Measurements from ENCODE around the gene ASZ1. TPM values are rescaled to one million over a fixed set of nuclear protein-coding genes. Genes with fewer than 3 reads are reported as not detected.
"Not testable (repeated sequence)": the region's sequence is repeated elsewhere in the genome, so short reads cannot be mapped to it uniquely, and the experiment has no call there.

Gene ASZ1, protein sequence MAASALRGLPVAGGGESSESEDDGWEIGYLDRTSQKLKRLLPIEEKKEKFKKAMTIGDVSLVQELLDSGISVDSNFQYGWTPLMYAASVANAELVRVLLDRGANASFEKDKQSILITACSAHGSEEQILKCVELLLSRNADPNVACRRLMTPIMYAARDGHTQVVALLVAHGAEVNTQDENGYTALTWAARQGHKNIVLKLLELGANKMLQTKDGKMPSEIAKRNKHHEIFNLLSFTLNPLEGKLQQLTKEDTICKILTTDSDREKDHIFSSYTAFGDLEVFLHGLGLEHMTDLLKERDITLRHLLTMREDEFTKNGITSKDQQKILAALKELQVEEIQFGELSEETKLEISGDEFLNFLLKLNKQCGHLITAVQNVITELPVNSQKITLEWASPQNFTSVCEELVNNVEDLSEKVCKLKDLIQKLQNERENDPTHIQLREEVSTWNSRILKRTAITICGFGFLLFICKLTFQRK
- total RNA-seq = not detected in 2 replicates

DNA sequence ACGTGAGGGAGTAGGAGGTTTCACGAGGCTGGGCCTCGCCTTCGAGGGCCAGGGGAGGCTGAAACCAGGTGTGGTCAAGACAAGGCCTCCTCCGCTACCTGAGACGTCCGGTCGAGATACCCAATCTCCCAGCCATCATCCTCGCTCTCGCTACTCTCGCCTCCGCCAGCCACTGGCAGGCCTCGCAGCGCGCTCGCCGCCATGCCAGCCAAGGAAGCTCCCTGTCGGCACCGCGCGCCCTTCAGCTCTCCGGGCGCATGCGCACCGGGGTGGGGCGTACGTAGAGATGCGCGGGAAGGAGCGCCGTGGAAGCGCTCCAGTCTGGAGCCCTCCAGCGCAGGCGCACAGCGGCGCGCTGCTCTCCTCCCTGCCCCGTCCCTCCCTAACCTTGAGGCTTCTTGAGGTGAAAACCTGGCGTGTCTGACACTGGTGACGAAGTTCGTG is at the start of gene ASZ1:
ASZ1 (minus strand) TSS at position 236 of the 444 bp plus-strand sequence; CDS start at position 203, 33 bp downstream.
- intact Hi-C loops (cut with micrococcal nuclease) = no loop called here

DNA sequence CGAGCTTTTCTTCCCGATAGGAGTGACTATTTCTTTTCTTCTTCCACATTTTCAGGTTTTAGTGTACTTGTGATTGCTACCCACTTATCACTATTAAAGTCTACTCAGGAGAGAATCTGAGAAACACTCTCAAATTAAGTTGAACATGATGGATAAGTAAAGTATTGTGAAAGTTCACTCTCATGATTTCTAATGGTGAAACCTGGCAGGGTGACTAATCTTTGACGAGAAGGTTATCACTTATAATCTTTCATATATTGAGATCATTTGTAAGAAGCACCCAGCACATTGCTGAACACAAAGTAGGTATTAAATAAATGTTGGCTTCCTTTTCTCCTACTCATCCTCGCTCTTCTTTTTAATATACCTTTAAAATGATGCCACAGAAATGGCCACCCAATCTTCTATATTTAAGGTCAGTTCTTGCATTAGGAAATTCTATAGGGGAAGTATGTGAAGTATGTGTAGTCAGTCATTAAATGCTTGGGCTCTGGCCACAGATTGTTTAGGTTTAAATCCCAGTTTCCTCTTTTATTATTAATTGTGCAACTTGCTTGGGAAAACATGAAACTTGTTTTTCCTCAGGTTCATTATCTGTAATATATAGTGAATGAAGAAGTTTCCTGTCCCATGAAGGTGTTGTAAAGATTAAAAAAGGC is 49.4 kb upstream of the ASZ1 start:
- intact Hi-C loops (cut with micrococcal nuclease) = no loop called here

DNA sequence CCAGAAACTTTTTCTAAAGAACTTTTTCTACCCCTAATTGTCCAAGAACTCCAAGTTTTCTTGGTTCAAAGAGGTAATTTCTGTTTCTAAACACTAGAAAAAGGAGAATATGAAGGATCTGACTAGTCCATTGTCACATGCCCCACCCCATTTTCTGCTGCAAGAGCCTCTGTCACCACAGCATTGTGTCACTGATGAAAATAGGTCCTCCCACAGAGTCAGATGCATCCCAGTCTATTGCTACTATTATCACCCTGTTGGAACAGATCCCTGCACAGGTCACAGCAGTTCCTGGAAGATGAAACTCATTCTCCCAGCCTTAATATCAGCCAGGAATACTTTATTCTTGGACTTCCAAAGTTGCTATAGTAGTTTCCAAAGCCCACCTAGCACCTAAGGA is 45.0 kb upstream of the ASZ1 start:
- intact Hi-C loops (cut with micrococcal nuclease) = no loop called here

DNA sequence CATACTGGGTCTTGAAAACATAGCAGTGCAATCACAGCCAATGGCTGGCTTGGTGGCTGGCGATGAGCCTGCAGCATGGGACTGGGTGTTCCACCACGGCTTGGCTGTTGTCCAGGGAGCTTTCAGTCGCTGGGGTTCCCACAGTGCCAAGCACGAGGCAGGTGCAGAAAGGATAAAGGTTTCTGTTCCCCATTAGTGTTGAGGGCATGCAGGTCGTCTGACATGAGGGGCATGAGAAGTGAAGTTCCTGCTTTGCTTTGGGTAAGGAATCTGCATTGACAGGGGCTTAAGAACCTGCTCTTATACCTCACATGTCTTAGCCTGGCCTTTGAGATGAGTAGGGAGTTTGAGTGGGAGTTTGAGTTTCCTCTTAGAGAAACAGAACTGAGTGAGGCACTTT is 43.5 kb upstream of the ASZ1 start:
- intact Hi-C loops (cut with micrococcal nuclease) = no loop called here

DNA sequence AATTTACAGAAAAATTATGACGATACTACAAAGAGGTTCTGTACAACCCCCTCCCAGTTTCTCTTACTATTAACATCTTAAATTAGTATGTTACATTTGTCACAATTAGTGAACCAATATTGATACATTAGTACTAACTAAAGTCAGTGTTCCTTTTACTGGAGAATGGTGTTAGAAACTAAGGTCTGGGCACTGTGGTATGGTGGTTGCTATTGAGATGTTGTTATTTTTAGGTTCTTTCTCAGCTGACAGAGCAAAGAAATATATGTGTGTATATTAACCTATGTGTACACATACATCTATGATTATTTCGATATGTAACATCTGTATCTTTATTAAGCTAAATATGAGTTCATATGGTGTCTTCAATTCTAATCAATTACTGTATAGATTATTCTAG is 40.9 kb upstream of the ASZ1 start:
- intact Hi-C loops (cut with micrococcal nuclease) = no loop called here

DNA sequence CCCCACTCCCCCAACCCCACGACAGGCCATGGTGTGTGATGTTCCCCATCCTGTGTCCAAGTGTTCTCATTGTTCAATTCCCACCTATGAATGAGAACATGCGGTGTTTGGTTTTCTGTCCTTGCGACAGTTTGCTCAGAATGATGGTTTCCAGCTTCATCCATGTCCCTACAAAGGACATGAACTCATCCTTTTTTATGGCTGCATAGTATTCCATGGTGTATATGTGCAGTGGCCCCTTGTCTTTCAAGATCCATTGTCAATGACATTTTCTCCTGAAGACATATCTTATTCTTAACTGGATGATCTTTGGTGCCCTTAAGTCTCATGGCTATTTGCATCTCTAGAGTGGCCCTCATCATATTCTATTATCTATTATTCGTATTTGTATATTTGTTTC is 33.5 kb upstream of the ASZ1 start:
- intact Hi-C loops (cut with micrococcal nuclease) = not testable (repeated sequence)

DNA sequence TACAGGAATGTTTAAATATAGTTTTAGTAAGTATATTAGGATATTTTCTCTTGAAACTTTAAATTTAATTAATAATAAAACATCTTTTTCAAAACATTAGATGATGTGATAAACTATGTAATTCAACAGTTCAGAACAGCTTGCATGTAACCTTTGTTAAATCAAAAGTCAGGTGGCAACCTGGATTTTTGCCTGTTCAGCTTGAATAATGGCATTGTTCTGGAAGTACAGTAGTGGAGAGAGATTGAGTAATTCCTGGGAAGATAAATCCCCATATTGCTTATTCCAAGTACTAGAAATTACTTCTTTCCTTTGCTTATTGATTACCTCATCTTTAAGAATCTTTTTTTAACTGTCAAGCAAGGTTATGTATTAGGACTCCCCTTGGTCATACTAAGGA is 32.4 kb upstream of the ASZ1 start:
- intact Hi-C loops (cut with micrococcal nuclease) = loop anchor here (1.0 to 5.0 kb wide), 4 partner anchors 213 to 735 kb away; no protein-coding TSS in a partner anchor

DNA sequence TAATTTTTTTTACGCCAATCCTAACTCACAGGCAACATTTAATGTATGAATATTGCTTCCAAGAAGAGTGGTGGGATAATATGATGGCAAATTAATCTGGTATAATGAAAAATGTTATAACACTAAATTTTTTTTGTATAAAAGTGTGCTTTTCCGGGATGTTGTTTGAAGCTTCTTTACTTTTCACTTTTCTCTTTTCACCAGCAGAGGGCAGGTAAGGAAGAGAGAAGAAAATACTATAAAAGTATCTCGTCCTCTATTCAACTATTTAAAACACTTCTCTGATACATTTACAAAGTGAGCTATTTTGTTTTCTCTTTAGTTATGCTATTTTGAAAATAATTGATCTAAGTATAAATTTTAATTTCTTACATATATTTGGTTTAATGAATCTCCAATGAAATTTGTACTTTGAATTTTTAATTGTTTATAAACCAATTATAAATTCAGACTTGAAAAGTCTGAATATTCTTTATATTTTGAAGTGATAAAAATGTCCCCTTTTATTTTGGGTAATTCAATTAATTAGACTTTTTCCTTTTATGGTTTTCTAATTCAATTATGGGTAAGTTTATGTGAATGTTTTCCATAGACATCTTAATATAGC is 31.8 kb upstream of the ASZ1 start:
- intact Hi-C loops (cut with micrococcal nuclease) = loop anchor here (1.0 to 5.0 kb wide), 4 partner anchors 213 to 736 kb away; no protein-coding TSS in a partner anchor

DNA sequence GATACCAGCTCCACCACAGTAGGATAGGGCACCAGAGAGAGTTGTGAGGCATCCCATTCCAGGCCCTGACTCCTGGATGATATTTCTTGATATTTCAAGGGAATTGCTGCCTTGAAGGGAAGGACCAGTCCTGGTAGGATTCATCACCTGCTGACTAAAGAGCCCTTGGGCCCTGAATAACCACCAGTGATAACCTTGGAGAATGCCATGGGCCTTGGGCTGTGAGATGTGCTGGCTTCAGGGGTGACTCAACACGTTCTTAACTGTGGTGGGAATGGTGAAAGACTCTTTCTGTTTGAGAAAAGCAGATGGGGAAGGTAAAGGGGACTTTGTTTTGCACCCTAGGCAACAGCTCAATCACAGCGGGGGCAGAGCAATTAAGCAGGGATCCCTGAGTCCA is 21.4 kb upstream of the ASZ1 start:
- intact Hi-C loops (cut with micrococcal nuclease) = no loop called here

DNA sequence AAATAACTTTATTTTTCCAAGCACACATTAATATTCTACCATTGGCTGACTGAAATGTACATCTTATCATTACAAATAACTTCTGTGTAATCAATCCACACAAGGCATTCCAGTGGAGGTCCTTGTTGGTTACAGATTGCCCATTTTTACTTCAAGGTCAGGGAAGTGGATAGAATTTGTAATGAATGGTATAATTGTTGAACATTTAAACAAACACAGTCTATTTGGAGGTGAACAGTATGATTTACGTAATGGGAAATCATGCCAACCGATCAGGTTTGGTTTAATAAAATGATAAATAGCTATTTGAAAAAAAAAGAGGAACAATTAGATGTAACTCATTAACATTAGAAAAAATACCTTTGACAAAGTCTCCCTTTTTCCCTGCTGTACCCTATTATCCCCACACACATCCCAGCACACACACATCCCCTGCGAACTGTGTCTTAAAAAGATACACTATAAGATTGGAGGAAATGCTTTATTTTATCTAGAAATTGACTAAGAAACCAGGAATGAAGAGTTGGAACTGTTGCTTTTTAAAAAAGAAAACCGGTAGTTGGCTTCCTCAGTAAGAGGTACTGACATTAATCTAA is 19.0 kb upstream of the ASZ1 start:
- intact Hi-C loops (cut with micrococcal nuclease) = no loop called here

DNA sequence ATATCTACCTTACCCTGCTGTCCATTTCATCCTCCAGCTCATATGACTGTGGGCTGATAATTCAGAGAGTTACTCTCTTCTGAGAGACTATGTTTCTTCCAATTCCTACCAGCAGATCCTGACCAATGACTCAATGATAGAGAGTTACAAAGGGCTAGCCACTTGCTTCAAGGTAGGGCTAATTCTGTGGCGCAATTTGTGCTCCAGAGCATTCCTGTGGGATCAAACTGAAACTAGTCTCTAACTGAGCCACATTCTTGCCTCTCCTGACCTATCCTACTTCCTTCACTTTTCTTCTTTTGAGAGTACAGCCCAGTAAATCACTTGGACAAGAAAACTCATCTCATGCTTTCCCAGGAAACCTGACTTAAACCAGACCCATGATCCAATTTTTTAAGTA is 17.9 kb upstream of the ASZ1 start:
- intact Hi-C loops (cut with micrococcal nuclease) = no loop called here

DNA sequence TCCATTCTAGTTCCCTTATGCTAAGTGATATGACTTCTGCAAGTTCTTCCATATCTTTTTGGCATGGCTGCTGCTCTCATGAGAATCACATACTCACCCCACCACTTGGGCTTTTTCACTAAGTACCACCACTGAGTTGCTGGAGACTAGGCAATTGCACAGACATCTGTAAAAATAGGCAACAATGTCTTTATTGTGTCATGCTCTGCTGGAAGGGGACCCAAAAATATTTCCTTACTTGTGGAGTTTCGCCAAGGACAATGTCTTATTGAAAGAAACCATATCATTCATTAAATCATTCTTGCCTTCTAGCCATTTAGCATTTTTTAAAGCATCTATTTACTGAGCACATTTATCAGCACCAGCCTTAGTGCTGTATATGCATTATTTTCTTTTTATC is 17.4 kb upstream of the ASZ1 start:
- intact Hi-C loops (cut with micrococcal nuclease) = no loop called here

DNA sequence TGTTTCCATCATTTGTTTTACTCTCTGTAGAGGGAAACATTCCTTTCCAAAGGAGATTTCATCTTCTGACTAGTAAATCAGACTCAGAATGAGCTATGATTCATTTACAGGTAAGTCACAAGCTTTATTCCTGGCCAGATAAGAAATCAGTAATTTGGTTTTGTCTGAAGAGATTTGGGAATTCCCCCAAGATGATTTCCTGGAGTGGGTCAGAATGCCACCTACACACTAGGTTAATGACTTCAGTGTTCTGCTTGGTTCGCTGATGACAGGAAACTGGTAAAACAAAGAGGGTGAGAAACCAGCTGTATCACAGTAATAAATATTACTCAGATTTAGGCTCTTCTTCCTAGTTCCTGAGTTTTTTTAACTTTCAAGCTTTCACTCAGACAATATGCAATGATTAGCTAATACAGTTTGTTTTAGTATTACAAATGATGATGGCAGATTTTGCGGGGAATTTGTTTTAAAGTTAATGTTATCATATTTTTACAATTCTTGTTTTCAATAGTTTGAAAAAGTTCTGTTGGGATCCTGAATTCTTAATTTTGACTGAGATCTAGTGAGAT is 8.3 kb upstream of the ASZ1 start:
- intact Hi-C loops (cut with micrococcal nuclease) = no loop called here

DNA sequence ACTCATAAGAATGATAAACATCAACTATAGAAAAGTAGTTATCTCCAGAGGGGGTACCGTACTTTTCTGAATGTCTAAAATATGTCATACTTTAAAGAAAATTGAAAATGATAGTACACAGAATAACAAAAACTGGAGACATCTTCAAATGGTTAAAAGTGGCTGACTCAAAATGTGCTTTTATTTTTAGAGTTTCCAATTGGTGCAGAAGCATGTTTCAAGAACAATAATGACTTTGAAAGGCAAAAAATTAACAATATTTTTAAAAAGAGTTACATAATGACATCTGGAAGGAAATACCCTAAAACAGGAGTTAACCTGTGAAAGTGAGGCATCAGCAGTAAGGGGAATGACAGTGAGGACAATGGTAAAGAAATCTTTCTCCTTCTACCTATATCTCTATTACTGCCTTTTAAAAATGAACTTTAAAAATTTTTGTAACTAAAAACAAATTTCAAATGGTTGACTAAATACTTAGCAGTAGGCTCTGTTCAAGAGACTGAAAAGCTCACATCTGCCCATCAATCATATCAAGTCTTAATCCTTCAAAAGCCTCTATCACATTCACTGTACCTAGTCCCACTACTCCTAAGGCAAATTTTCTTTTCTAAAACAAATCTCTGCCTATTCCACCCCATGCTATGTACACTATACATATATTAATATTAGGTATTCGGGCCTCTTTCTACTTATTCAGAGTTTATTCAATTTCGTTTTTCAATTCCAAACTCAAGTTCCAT is 3.0 kb downstream of the ASZ1 start:
- intact Hi-C loops (cut with micrococcal nuclease) = no loop called here

DNA sequence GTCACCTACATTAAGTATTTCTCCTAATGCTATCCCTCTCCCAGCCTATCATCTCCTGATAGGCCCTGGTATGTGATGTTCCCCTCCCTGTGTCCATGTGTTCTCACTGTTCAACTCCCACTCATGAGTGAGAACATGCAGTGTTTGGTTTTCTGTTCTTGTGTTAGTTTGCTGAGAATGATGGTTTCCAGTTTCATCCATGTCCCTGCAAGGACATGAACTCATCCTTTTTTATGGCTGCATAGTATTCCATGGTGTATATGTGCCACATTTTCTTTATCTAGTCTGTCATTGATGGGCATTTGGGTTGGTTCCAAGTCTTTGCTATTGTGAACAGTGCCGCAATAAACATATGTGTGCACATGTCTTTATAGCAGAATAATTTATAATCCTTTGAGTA is 12.7 kb downstream of the ASZ1 start:
- intact Hi-C loops (cut with micrococcal nuclease) = not testable (repeated sequence)

DNA sequence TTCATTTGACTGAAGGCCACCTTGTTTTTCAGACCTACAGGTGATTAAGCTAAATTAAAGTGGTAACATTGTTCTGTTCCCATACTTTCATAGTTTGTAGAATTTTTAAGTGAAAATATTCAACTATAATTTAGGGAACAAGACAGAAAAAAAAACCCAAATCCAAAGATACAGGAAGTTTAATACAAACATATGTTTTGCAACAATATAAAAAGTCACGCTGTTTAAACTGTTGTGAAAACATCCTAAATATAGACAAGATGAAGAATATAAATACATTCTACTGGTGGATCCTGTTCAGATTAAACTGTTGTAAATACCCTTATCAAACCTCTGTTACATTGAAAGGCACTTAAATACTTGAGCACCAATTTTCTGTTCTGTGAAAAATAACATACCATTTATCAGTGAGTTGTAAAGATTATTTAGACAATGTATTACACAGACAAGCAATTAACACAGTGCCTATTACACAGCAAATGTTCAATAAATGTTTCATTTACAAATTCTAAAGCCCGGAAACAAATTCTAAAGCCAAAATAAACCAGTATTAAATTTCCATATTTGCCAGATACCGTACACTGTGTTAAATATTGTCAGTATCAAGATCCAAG is 14.2 kb downstream of the ASZ1 start:
- intact Hi-C loops (cut with micrococcal nuclease) = no loop called here

DNA sequence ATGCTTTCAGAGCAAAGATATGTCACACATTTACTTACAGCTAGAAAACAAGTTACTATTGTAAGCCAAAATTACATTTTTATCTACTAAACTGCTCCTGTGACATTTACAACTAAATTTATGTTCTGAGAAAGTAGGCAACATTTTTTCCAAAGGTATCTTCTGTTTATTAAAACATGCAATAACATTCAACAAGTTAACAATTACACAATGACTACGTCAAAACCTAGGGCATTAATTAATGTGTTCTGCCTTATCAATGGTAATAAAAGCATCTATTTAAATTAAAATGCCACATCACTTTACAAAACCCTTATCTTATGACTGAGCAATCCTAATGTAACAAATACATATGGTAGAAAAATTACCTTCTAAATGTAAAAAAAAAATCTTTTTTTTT is 14.9 kb downstream of the ASZ1 start:
- intact Hi-C loops (cut with micrococcal nuclease) = no loop called here

DNA sequence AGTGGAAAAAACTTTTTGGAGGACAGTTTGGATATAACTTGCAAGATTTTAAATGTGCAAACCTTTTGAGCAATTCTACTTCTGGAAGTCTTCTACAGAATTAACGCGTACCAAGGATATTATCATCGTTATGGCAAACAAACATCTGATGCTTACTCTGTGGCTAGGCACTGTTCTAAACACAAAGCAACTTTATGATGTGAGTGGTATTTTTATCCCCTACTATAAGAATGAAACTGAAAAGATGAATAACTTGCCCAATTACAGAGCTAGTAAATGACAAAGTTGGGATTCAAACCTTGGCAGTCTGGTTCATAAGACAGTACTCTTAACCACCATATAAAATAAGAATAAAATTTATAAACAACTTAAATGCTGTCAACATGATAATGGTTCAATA is 15.8 kb downstream of the ASZ1 start:
- intact Hi-C loops (cut with micrococcal nuclease) = no loop called here

DNA sequence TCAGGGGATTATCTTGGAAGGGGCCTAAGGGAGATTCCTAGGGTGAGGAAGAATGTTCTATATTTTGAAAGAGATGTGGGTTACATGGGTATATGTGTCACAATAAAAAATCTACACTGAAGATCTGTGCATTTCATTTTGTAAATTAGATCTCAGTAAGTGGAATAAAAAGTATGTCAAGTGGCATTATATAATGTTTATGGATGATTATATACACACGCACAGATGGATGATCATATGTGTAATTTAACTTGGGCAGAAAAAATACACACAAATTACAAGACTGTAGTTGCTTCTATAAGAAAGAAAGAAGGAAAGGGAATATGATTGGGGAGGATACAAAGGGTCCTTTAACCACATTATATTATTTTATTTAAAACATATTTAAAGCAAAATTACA is 18.5 kb downstream of the ASZ1 start:
- intact Hi-C loops (cut with micrococcal nuclease) = no loop called here

DNA sequence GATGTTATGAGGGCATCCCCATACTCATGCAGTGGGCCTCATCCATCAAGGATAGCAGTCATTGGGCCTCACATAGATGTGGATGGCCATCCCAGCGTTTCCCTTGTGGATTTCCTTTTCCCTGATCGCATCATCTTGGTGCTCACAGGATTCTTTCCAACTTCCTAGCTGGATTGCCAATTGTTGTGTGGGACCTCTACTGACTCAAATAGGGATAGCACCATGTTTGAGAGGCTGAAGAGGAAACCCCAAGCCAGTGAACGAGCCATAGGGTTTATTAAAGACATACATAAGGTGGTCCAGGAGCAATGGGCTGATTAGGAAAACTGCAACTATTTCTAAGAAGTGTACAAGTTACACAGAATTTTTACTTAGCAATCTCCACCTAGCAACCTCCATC is 21.8 kb downstream of the ASZ1 start:
- intact Hi-C loops (cut with micrococcal nuclease) = no loop called here
